ENCODE measurements around the gene SAP30L.

Gene SAP30L

DNA sequence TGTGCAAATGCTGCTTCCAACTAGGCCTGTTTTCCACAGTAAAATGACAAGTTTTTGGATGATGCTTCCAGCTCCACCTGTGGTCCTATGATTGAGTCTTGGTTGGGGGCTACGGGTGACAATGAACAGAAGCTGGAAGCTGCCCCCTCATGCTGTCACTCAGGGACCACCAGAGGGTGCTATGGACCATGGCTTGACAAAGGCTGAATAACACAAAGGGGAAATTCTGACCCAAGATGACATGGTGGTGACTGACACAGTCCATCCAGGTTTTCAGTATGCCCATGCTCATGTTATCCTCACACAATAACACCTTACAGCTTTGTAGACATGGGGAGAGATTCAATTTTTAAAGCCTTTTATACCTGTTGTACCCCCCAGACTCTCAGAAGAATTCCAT, 23.9 kb upstream of the SAP30L start:
- no peak for DNase-seq

DNA sequence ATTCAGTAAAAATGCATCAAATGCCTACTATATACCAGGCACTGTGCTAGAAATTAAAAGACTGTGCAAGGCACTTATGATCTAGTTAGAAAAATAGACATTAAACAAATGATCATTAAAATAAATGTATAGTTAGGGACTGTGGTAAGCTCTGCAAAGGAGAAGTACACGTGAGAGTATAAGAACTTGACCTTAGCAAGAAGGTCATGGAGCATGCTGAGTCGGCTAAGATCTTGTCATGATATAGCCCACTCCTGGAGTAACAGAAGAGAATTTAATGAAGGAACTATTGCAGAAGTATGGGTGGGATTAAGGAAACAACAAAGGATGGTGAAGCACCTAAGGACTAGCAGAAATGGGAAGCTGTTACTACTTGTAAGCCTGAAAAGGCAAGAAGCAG, 23.5 kb upstream of the SAP30L start:
- no peak for DNase-seq

DNA sequence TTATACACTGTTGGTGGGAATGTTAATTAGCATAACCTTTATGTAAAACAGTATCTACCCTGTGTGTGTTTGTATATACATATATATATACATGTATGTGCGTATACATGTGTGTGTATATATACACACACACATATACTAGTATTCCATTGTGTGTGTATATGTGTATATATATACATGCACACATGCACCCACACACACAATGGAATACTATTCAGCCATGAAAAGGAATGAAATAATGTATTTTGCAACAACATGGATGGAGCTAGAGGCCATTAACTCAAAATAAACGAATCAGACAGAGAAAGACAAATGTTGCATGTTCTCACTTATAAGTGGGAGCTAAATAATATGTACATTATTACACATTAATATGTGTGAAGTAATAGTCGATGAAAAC, 17.6 kb upstream of the SAP30L start:
- DNase-seq: no peak

DNA sequence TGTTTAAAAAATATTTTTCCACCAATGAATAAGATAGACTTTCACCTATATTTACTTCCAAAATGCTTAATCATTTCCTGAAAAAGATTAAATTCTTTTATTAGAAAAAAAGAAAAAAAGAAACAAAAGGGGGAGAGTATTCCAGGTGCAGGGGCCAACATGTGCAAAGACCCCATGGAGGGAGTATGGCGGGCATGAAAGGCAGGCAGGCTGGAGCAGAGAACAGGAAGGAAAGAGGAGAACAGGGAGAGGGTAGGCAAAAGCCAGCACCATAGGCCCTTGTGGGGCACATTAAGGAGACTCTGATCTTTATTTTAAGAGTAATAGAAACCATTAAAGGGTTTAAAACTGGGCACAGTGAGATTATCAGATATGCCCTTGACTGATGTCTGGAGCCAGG, 16.5 kb upstream of the SAP30L start:
- no peak for DNase-seq

DNA sequence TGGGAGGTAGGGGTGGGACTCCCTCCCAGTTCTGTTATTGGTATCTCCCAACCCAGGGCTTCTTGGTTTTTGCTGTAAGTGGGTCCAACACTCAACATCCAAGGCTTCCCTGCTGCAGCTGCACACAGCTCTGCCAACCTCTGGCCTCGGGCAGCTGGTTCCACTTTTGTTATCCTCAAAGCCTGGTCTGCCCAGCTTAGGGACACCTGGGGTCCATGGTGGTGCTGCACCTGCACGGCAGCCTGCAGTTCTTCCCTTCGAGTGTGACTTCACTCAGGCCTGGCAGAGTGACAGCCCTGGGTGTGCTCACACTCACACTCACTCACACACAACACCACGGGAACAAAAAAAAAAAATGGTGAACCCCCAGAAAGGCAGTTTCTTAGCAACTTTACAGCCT, 15.3 kb upstream of the SAP30L start:
- no peak for DNase-seq

DNA sequence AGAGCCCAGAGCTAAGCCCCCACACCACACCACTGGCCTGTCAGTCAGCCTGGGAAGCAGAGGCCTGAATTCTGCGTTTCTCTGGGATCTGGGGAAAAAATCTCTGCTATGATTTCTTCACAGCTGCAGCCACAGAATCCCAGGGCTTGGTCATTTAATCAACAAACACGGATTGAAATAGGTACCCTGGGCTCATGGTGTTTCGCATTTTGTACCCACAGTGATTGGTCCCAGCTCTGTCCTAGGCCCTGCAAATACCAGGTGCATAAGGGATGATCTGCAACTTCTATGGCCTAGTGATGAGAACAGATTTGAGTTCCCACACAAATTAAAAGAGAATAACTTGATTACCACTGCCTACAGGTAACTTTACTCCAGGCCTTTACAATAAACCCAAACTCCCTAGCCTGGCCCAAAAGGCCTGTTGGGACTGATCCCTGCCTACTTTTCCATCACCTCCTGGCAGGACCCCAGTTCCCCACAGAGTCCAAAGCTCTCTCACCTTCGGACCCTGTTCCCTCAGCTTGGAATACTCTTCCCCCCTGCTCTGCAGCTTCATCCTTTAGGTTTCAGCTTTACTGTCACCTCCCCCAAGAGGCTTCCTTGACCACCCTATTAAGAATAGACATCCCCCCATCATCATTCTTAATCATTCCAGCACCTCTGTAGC, 14.7 kb upstream of the SAP30L start:
- DNase-seq: no peak

DNA sequence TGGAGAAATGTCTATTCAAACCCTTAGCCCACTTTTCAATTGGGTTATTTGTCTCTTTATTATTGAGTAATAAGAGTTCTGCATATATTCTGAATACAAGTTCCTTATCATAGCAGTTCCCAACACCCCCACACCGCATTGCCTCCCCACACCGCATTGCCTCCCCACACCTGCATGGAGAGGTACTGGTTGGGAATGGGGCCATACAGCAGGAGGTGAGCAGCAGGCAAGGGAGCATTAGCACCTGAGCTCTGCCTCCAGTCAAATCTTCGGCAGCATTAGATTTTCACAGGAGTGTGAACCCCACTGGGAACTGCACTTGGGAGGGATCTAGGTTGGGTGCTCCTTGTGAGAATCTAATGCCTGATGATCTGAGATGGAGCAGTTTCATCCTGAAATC, 10.6 kb upstream of the SAP30L start:
- DNase-seq: no peak

DNA sequence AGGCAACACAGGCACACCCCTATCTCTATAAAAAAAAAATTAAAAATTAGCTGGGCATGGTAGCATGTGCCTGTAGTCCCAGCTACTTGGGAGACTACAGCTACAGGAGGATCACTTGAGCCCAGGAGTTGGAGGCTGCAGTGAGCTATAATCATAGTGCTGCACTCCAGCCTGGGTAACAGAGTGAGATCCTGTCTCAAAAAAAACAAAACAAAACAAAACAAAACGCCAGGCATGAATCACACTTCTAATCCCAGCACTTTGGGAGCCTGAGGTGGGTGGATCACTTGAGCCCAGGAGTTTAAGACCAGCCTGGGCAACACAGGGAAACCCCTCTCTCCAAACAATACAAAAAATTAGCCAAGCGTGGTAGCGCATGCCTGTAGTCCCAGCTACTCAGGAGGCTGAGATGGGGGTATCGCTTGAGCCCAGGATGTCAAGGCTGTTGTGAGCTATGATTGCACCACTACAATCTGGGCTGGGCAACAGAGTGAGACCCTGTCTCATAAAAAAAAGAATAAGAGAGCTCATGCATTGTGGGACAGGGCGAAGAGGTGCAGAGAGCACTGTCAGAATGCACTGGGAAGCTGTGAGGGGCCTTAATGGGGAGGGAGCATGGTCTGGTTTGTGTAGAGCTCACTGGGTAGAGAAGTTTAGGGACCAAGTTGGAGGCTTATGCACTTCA, 8.4 kb upstream of the SAP30L start:
- no peak for DNase-seq

DNA sequence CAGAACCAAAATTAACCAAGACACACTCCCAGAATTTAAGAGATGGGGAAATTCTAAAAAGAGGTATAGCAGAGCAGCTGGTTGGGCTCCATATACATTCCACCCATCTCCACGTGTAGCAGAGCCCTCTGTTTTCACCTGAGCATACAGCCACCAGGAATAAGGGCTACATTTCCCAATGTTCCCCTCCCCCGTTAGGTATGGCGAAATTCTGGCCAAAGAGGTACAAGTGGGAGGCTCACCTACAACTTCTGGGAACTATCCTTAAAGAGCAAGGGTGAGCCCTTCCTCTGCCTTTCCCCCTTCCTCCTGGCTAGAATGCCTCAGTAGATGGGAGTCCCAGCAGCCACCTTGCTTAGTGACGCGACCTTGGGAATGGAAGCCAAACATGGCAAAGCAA, 5.3 kb upstream of the SAP30L start:
- DNase-seq: no peak

DNA sequence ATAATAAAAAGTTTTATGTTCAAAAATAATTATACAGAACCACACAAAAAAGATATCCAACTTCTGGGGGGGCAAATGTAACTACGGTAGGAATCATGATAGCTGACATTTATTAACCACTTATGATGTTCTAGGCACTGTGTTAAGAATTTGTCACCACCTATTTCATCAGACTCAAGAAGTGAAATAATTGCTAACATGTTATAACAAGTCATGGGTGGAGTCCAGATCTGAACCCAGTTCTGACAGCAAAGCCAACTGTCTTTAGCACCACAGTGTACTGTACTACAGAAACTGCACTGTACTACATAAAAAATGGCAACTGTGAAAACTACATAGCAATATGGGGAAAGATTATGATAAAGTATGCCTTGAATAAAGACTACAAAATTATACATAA, 3.0 kb upstream of the SAP30L start:
- DNase-seq: no peak

DNA sequence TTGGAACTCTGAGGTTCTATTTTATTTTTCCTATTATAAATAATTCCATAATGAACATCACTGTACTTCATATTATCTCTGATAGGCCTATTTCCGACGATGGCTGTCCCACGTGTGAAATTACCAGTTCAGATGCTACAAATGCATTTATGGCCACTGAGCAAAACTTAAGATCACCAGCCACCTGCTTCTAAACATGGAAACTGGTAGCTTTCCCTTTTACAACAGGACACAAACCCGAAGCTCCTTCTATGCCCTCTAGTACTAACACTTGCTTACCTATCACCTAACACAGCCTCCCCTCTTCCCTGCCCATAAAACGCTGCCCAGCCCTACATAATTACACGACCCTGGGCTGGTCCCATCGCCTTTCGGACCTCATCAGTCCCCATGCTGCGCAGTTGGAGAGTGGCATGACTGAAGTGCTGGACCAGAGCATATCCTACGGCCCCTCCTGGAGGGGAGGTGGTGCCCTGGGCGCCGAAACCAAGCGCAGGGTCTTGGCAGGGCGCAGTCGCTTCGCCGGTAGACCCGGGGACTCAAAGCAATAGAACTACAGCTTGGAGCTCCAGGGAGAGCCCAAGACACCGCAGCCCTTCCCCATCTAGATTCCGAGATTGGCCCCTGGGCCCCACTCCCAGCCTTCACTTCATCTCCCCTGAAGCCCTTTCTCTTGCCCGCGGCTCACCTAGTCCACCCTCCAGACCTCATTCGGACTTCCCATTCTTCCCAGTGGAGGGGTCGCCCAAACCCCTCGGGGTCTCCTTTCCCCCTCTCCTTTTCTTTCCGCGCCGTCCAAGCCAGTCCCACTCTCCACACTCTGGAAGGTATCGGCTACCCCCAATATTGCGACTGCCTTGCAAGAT, 1.0 kb upstream of the SAP30L start:
- no peak for DNase-seq

DNA sequence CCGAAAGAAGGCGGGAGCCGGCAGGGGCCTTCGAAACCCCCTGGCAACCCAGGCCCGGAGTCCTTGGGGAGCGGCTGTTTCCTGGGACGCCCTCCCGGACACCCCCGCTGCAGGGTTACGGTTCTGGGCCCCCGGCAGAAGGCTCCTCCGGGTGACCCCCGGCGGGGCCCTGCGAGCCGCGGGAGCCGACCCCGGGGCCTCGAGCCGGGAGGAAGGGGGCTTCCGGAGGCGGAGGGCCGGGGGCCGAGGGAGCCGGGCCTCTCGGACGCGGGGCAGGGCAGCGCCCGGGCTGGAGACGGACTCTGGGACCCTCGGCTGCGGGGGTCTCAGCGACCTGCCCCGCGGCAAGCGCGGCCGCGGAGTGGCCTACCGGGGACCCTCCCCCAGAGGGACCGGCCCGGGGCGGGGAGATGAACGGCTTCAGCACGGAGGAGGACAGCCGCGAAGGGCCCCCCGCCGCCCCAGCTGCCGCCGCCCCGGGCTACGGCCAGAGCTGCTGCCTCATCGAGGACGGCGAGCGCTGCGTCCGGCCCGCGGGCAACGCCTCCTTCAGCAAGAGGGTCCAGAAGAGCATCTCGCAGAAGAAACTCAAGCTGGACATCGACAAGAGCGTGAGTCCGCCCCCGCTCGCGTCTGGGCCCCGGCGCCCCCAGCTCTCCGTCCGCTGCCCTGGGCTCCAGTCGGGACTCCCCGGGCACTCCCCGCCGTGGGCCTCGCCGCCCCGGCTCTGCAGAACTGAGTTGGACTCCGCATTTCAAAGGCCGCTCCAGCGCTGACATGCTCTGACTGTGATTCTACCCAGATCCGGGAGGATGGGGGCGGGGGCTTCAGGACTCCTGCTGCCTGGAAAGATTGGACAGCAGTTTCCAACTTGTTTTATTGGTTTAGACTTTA, 645 bp downstream of the SAP30L start:
- peak; percentile 12 to 39 (median 20) for DNase-seq

DNA sequence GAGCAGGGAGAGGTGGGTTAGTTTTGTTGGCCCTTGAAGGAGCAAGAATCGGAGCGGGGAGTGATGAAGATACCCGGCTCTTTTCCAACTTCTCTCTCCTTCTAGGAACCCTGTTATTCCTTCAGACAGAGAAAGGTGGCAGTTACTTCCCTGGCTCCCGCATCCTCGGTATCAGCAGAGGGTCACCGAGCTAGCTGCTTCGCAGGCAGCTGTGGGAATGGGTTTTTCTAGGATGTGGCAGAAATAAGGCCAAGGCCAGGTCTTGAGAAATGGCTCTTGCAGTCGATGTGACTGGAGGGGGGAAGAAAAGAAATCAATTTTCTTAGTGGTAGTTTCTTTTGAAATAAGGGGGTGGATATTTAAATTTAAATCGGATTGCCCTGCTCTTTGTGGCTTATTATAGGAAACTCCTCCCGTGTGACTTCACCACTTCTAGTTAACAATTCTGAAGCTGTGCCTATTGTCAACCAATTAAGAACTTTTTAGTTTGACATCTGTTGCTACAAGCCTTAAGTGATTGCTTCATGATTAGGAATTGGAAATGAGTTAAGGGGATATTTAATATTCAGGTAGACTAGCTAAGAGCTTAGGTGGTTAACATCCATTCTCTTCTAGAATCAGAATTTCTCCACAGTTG, 1.4 kb downstream of the SAP30L start:
- no peak for DNase-seq

DNA sequence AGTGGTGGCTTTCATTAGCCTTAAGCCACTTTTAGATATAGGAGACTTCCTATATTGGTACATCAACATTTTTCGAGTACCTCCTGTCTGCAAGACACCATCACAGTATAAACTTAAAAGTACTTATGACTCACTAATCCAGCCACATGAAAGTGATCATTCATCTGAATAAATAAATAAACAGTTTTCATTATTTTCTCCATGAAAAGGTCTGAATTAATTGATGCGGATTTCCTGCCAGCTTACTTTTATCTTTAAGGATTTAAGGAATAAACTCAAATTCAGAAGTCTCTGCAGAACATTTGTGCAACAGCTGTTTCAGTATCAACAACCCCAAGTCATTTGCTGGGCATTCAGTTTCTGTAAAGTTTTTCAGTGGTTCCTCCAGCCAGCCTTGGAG, 4.0 kb downstream of the SAP30L start:
- DNase-seq: no peak

DNA sequence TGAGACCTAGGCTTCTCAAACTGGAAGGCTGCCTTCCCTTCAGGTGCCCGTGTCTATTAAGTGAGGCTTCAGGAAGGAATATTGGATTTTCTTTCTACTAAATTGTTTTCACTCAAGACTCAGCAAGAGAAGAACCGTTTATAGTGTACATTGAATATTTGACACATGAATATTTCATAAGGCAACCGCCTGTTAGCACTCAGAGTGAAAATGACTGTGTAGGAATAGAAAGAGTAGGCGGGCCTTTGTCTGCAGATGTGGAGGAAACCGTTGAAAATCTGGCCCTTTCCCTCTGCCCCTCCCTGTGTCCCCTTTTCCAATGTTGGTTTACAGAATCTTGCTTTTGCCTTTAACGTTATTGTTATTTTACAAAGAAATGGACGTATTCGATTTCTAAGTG, 6.2 kb downstream of the SAP30L start:
- DNase-seq: no peak

DNA sequence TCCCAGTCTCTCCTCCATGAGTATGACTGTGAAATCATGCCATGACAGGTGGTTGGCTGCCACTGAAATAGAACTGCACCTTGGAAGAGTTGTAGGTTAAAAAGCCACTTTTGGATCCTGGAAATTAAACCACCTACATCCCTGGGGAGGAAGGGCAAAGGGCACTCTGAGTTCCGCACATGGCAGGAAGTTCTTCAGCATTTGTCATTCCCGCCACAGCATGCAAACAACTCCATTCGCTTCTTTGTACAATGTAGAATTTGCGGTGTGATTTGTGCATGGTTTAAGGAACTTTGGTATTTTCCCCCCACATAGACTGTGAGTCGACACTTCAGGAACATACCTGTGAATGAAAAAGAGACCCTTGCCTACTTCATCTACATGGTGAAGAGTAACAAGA, 9.8 kb downstream of the SAP30L start:
- no peak for DNase-seq

DNA sequence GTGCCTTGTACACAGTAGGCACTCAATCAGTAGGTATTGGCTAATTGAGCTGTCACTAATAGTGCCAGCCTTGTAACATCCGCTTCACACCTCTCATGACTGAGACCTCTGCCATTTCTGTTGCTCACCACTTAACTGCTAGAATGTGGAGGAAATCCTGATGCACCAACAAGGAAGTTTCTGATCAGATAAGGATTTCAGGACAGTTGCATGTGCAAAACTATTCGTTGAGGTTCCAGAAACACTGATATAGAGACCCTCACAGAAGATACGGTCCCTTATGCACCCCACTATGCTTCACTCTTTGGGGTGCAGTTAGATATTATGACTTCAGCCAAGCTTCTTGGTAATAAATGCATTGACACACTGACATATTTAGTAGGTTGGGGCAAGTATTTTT, 10.7 kb downstream of the SAP30L start:
- no peak for DNase-seq

DNA sequence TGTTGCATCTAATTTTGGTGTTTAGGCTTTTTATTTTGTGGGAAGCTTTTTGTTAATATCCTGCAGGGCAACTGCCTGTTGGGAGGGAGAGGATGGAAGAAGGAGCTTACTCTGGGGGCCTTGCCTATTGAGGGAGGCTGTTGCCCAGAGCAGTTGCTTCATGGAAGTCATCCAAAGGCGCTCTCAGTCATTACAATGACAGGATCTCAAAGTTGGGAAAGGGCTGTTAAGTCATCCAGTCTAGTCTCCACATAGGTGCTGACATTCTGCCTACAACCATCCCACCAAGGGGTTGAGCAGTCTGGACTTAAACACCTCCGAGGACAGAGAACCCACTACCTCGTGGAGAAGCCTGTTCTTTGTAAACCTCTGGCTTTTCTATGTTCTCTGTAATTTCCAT, 13.2 kb downstream of the SAP30L start:
- DNase-seq: no peak

DNA sequence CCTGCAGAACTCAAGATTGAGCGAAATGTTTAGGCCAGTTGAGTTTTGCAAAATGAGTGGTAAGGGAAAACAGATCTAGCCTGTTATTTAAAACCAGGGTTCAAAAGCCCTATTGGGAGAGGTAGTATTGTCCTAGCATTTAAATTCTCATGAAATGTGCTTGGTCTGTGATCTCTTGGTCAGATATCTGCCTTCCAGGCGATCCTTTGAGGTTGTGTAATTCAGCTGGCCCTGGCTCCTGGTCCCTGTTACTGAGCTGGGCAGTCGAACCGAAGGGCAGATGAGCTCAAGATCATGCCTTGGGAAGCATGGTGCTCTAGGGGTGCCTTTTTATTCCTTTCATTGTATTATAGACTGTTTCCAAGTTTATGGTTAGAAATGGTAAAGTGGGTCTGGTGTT, 14.4 kb downstream of the SAP30L start:
- no peak for DNase-seq

DNA sequence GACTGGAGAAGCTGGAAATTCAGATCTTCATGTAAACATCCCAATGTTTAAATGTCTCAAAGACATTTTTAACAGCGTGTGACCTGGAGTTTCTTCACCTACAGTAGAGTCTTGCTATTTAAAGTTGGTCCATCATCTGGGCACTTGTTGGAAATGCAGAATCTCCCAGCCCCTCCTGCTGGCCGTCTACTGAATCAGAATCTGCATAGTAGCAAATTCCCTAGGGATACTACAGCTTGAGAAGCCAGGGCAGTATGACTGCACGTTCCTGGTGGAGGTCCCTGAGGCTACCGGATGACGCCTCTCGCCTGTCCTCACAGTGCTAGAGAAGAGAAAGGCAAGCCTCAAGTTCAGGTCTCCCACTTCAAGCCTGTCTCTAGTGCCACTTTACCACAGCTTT, 15.7 kb downstream of the SAP30L start:
- DNase-seq: no peak

DNA sequence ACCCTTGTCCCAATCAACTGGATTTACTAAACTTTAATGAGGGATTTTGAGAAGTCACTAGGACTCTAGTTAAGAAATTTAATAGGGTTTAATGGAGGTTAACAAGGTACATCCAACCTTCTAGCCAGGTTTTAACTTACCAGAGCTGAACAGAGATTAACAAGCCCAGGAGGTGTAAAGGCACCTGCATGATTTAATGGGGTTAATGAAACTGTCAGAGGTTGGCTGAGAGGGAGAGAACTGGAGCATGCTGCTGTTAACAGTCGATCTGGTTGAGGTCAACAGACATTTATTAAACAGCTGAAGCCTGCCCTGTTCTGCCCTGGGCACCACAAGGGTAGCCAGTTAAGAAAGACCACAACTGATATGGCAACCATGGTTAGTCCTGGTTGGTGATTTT, 18.6 kb downstream of the SAP30L start:
- no peak for DNase-seq

DNA sequence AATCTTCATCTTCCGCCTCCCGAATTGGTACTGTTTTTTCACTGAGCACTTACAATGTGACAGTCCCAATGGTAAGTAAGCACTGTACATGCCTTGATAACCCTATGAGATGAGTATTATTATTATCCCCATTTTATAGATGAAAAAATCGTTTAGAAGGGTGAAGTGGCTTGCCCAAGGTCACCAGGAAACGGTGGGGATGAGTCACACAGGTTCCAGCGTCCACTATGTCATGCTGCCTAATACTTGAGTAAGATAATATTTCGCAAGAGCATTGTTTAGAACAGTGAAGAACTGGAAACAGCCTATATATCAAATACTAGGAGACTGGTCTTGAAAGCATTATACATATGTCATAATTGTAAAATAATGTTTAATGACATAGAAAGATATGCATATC, 19.4 kb downstream of the SAP30L start:
- DNase-seq: no peak

DNA sequence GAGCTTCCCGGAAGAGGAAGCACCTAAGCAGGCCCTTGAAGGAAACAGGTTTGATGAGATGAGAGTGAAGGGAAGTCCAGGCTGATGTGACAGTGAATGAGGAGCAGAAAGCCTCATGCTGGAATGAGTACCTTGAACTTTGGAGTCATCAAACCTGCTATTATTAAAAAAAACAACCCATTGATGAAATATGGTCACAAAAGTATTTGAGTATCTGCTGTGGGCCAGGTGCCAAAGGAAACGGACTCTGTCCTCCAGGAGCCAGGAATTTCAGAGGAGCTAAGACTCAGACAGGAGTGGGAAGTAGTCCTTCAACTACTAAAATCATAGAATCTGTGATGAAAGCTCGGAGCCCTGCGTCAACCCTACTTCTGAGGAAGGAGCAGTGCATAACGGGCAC, 20.4 kb downstream of the SAP30L start:
- DNase-seq: no peak
